Measurements from ENCODE around the gene LDB3.

The LDB3 gene

GRCh38 chr10:86753638-86754434 is 85.5 kb downstream of the LDB3 start:
- no peak overlapping the region for H3K27ac ChIP-seq (ENCODE audit: low read depth, low read length)

GRCh38 chr10:86755454-86755739 is 87.1 kb downstream of the LDB3 start:
- Histone ChIP-seq H3K27me3 (ENCODE audit: control insufficient read depth in 5 of 5, insufficient read depth in 4 of 5, low read length in 5 of 5) (peaks cover 0 to 5% (median 0%) of the 10 kb centered on the region in 5 donors), H3K4me3 (ENCODE audit: low read depth in 1 of 5, low read length in 5 of 5) (peak overlapping the region; percentile 74 to 88 (median 75)), H3K36me3 (ENCODE audit: control insufficient read depth in 5 of 5, insufficient read depth in 5 of 5, low read length in 5 of 5) (no peaks in the 10 kb centered on the region), H3K4me1 (ENCODE audit: control insufficient read depth in 5 of 5, insufficient read depth in 5 of 5, low read length in 5 of 5) (peaks cover 2 to 41% (median 31%) of the 10 kb centered on the region in 5 donors), H3K9ac (ENCODE audit: low read length in 5 of 5) (peak overlapping the region; percentile 40 to 94 (median 91)), H3K27ac (ENCODE audit: low read depth, low read length) (peak overlapping the region; percentile 92), H3K9me3 (ENCODE audit: control insufficient read depth in 5 of 5, low read length in 5 of 5) (no peaks in the 10 kb centered on the region)

More at GRCh38 chr10:86753638-86754434, 85.5 kb downstream of the LDB3 start:
- Histone ChIP-seq H3K4me3 (ENCODE audit: low read depth in 1 of 5, low read length in 5 of 5) (no peak overlapping the region), H3K9ac (ENCODE audit: low read length in 5 of 5) (no peak overlapping the region), H3K4me1 (ENCODE audit: control insufficient read depth in 5 of 5, insufficient read depth in 5 of 5, low read length in 5 of 5) (peaks cover 2 to 33% (median 27%) of the 10 kb centered on the region in 5 donors), H3K36me3 (ENCODE audit: control insufficient read depth in 5 of 5, insufficient read depth in 5 of 5, low read length in 5 of 5) (no peaks in the 10 kb centered on the region), H3K9me3 (ENCODE audit: control insufficient read depth in 5 of 5, low read length in 5 of 5) (no peaks in the 10 kb centered on the region), H3K27me3 (ENCODE audit: control insufficient read depth in 5 of 5, insufficient read depth in 4 of 5, low read length in 5 of 5) (peaks cover 0 to 5% (median 0%) of the 10 kb centered on the region in 5 donors)

GRCh38 chr10:86755740-86756510 is 87.6 kb downstream of the LDB3 start:
- no peaks in the 10 kb centered on the region for H3K9me3 ChIP-seq (ENCODE audit: control insufficient read depth in 5 of 5, low read length in 5 of 5)
- H3K4me3 ChIP-seq (ENCODE audit: low read depth in 1 of 5, low read length in 5 of 5) = peak overlapping the region; percentile 74 to 88 (median 75)
- H3K9ac ChIP-seq (ENCODE audit: low read length in 5 of 5) = peak overlapping the region; percentile 42 to 94 (median 91)
- peak overlapping the region; percentile 92 for H3K27ac ChIP-seq (ENCODE audit: low read depth, low read length)
- peaks cover 0 to 8% (median 0%) of the 10 kb centered on the region in 5 donors for H3K27me3 ChIP-seq (ENCODE audit: control insufficient read depth in 5 of 5, insufficient read depth in 4 of 5, low read length in 5 of 5)
- H3K4me1 ChIP-seq (ENCODE audit: control insufficient read depth in 5 of 5, insufficient read depth in 5 of 5, low read length in 5 of 5) = peaks cover 2 to 41% (median 31%) of the 10 kb centered on the region in 5 donors
- no peaks in the 10 kb centered on the region for H3K36me3 ChIP-seq (ENCODE audit: control insufficient read depth in 5 of 5, insufficient read depth in 5 of 5, low read length in 5 of 5)

GRCh38 chr10:86756511-86757112 is 88.3 kb downstream of the LDB3 start, which contains the start of gene BMPR1A:
Gene BMPR1A (plus strand): TSS chr10:86756619. CDS start chr10:86876019, 119,400 bp downstream.
- H3K36me3 ChIP-seq (ENCODE audit: control insufficient read depth in 5 of 5, insufficient read depth in 5 of 5, low read length in 5 of 5) = no peaks in the 10 kb centered on the region
- peak within 1 kb of the TSS; percentile 74 to 88 (median 75) for H3K4me3 ChIP-seq (ENCODE audit: low read depth in 1 of 5, low read length in 5 of 5)
- peak within 1 kb of the TSS; percentile 44 to 94 (median 91) for H3K9ac ChIP-seq (ENCODE audit: low read length in 5 of 5)
- no peaks in the 10 kb centered on the region for H3K9me3 ChIP-seq (ENCODE audit: control insufficient read depth in 5 of 5, low read length in 5 of 5)
- peak within 1 kb of the TSS; percentile 92 for H3K27ac ChIP-seq (ENCODE audit: low read depth, low read length)
- peaks cover 2 to 41% (median 31%) of the 10 kb centered on the region in 5 donors for H3K4me1 ChIP-seq (ENCODE audit: control insufficient read depth in 5 of 5, insufficient read depth in 5 of 5, low read length in 5 of 5)
- H3K27me3 ChIP-seq (ENCODE audit: control insufficient read depth in 5 of 5, insufficient read depth in 4 of 5, low read length in 5 of 5) = peaks cover 0 to 6% (median 0%) of the 10 kb centered on the region in 5 donors

- Histone ChIP-seq H3K4me1 (ENCODE audit: control insufficient read depth in 5 of 5, insufficient read depth in 5 of 5, low read length in 5 of 5) (peaks cover 2 to 44% (median 31%) of the 10 kb centered on the region in 5 donors), H3K27ac (ENCODE audit: low read depth, low read length) (peak overlapping the region; percentile 90), H3K9me3 (ENCODE audit: control insufficient read depth in 5 of 5, low read length in 5 of 5) (no peaks in the 10 kb centered on the region), H3K36me3 (ENCODE audit: control insufficient read depth in 5 of 5, insufficient read depth in 5 of 5, low read length in 5 of 5) (no peaks in the 10 kb centered on the region), H3K4me3 (ENCODE audit: low read depth in 1 of 5, low read length in 5 of 5) (peak overlapping the region; percentile 62 to 88 (median 72)), H3K9ac (ENCODE audit: low read length in 5 of 5) (peak overlapping the region; percentile 44 to 91 (median 80)), H3K27me3 (ENCODE audit: control insufficient read depth in 5 of 5, insufficient read depth in 4 of 5, low read length in 5 of 5) (peaks cover 0 to 5% (median 0%) of the 10 kb centered on the region in 5 donors)
Measured at GRCh38 chr10:86757113-86757972, 89.0 kb downstream of the LDB3 start.

- no peaks in the 10 kb centered on the region for H3K36me3 ChIP-seq (ENCODE audit: control insufficient read depth in 5 of 5, insufficient read depth in 5 of 5, low read length in 5 of 5)
- peaks cover 2 to 44% (median 34%) of the 10 kb centered on the region in 5 donors for H3K4me1 ChIP-seq (ENCODE audit: control insufficient read depth in 5 of 5, insufficient read depth in 5 of 5, low read length in 5 of 5)
- peak overlapping the region; percentile 62 to 88 (median 72) for H3K4me3 ChIP-seq (ENCODE audit: low read depth in 1 of 5, low read length in 5 of 5)
- H3K27ac ChIP-seq (ENCODE audit: low read depth, low read length) = peak overlapping the region; percentile 90
- no peaks in the 10 kb centered on the region for H3K9me3 ChIP-seq (ENCODE audit: control insufficient read depth in 5 of 5, low read length in 5 of 5)
- peak overlapping the region in 4 of 5 donors; percentile 62 to 91 (median 84) for H3K9ac ChIP-seq (ENCODE audit: low read length in 5 of 5)
- H3K27me3 ChIP-seq (ENCODE audit: control insufficient read depth in 5 of 5, insufficient read depth in 4 of 5, low read length in 5 of 5) = peaks cover 0 to 5% (median 0%) of the 10 kb centered on the region in 5 donors
Measured at GRCh38 chr10:86758189-86759072, 90.1 kb downstream of the LDB3 start.

GRCh38 chr10:86759073-86759672 is 90.9 kb downstream of the LDB3 start:
- Histone ChIP-seq H3K27me3 (ENCODE audit: control insufficient read depth in 5 of 5, insufficient read depth in 4 of 5, low read length in 5 of 5) (peaks cover 0 to 5% (median 0%) of the 10 kb centered on the region in 5 donors), H3K9me3 (ENCODE audit: control insufficient read depth in 5 of 5, low read length in 5 of 5) (no peaks in the 10 kb centered on the region), H3K9ac (ENCODE audit: low read length in 5 of 5) (peak overlapping the region in 3 of 5 donors; percentile 62 to 91 (median 87)), H3K36me3 (ENCODE audit: control insufficient read depth in 5 of 5, insufficient read depth in 5 of 5, low read length in 5 of 5) (no peaks in the 10 kb centered on the region), H3K4me3 (ENCODE audit: low read depth in 1 of 5, low read length in 5 of 5) (peak overlapping the region in 4 of 5 donors; percentile 15 to 88 (median 43)), H3K4me1 (ENCODE audit: control insufficient read depth in 5 of 5, insufficient read depth in 5 of 5, low read length in 5 of 5) (peaks cover 2 to 41% (median 35%) of the 10 kb centered on the region in 5 donors), H3K27ac (ENCODE audit: low read depth, low read length) (peak overlapping the region; percentile 90)

- Histone ChIP-seq H3K4me3 (ENCODE audit: low read depth in 1 of 5, low read length in 5 of 5) (no peak overlapping the region), H3K36me3 (ENCODE audit: control insufficient read depth in 5 of 5, insufficient read depth in 5 of 5, low read length in 5 of 5) (no peaks in the 10 kb centered on the region), H3K27ac (ENCODE audit: low read depth, low read length) (no peak overlapping the region), H3K27me3 (ENCODE audit: control insufficient read depth in 5 of 5, insufficient read depth in 4 of 5, low read length in 5 of 5) (peaks cover 0 to 5% (median 0%) of the 10 kb centered on the region in 5 donors), H3K9me3 (ENCODE audit: control insufficient read depth in 5 of 5, low read length in 5 of 5) (no peaks in the 10 kb centered on the region), H3K9ac (ENCODE audit: low read length in 5 of 5) (no peak overlapping the region), H3K4me1 (ENCODE audit: control insufficient read depth in 5 of 5, insufficient read depth in 5 of 5, low read length in 5 of 5) (peaks cover 0 to 22% (median 12%) of the 10 kb centered on the region in 5 donors)
Measured at GRCh38 chr10:86763404-86763803, 95.1 kb downstream of the LDB3 start.

Measured in subcutaneous abdominal adipose tissue (tissue), 5 donors.